ENCODE data around the gene QSOX1.

Gene QSOX1

GRCh38 chr1:180160357-180160756 lies 5.7 kb downstream of the QSOX1 start:
- DNase-seq (ENCODE audit: low read depth) = no peak

GRCh38 chr1:180163041-180163440 lies 8.4 kb downstream of the QSOX1 start:
- no peak for TF ChIP-seq CTCF (IDR thresholded peaks at IDR 0.05; ENCODE audit: insufficient read depth, low read depth, low read length, missing control alignments)
- no peak overlapping the region for H3K4me3 ChIP-seq (ENCODE audit: low read depth, low read length)
- DNase-seq (ENCODE audit: low read depth) = no peak

More at GRCh38 chr1:180160357-180160756, 5.7 kb downstream of the QSOX1 start:
- H3K4me3 ChIP-seq (ENCODE audit: low read depth, low read length) = no peak overlapping the region
- no peak for TF ChIP-seq CTCF (IDR thresholded peaks at IDR 0.05; ENCODE audit: insufficient read depth, low read depth, low read length, missing control alignments)

DNA sequence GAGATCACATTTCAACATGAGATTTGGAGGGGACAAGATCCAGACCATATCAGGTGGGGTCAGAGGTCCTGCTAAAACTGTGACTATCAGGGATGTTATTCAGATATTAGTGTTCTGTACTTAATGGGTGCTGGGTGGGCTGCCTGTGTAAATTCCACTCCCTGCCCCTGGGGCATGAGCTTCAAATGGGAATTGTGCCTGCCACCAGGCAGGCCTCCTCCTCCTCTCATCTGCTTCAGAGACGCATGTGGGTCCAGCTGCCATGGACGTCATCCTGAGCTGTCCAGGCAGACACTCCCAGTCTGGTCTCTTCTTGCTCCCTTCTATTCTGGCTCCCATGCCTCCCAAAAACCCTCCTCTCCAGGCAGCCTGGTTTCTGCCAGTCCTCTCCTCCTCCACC lies 10.4 kb downstream of the QSOX1 start:
- no peak for DNase-seq (ENCODE audit: low read depth)
- H3K4me3 ChIP-seq (ENCODE audit: low read depth, low read length) = no peak overlapping the region
- TF ChIP-seq CTCF (IDR thresholded peaks at IDR 0.05; ENCODE audit: insufficient read depth, low read depth, low read length, missing control alignments) = no peak

DNA sequence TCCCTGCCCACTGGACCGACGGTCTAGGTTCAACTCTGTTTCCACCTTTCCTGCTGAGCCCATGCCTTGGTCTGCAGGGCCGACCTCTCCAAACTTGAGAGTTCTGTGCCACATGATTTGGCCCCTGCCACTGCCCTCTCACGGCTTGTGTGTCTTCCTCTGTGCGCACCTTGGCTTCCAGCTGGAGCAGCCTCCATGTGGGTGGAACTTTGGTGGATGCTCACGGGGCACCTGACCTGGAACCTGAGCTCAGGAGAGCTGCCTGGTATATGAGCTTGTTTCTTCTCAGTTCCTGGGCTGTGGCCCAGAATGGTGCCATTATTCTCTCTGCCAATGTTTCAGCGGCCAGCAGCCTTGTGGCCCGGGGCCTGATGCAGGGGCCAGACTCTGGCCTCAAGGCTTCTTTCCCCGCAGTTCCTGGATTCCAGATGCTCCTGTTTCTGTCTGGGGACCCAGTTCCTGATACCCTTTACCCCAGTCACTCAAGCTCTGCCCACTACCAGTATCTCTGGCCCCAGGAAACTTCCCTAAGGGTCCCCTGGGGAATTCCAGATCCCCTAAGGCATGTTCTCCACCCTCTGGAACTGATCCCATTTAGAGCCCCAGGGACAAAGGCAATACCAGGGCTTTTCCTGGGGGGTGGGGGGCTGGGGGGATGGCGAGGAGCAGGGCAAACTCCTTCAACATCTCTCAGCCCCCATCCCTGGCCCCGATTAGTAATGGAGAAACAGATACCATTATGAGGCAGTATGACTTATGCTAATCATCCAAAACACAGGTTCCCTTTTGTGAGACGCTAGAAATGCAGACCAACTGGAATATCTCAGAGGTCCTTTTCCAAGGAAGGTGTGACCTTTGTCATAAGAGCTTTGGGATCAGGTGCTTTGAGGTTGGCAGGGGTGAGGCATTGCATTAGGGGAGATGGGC lies 11.1 kb downstream of the QSOX1 start:
- DNase-seq (ENCODE audit: low read depth) = no peak
- no peak overlapping the region for H3K4me3 ChIP-seq (ENCODE audit: low read depth, low read length)
- no peak for TF ChIP-seq CTCF (IDR thresholded peaks at IDR 0.05; ENCODE audit: insufficient read depth, low read depth, low read length, missing control alignments)

DNA sequence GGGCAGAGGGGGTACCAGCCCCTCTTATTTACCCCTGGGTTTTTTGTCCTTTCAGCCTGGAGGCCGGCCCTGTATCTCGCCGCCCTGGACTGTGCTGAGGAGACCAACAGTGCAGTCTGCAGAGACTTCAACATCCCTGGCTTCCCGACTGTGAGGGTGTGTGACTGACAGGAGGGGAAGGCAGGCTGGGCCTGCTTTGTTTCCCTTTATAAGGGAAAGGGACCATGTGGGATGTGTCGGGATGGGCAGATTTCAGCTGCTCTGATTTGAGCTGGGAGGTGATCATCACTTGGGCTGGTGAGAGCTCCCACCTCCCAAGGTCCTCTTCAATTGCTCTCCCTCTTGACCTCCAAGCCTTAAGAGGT lies 11.7 kb downstream of the QSOX1 start:
- TF ChIP-seq CTCF (IDR thresholded peaks at IDR 0.05; ENCODE audit: insufficient read depth, low read depth, low read length, missing control alignments) = no peak
- DNase-seq (ENCODE audit: low read depth) = no peak
- H3K4me3 ChIP-seq (ENCODE audit: low read depth, low read length) = no peak overlapping the region

- H3K4me3 ChIP-seq (ENCODE audit: low read depth, low read length) = no peak overlapping the region
- no peak for TF ChIP-seq CTCF (IDR thresholded peaks at IDR 0.05; ENCODE audit: insufficient read depth, low read depth, low read length, missing control alignments)
- DNase-seq (ENCODE audit: low read depth) = no peak
Observed at GRCh38 chr1:180167021-180167701, 12.5 kb downstream of the QSOX1 start.

All from GM12865 (cell line).